ENCODE results near the gene DNAH3.
"Not testable (repeated sequence)": the region's sequence is repeated elsewhere in the genome, so short reads cannot be mapped to it uniquely, and the experiment has no call there.

DNAH3 gene

GRCh38 chr16:21169249-21169981 is 18.8 kb upstream of the DNAH3 start:
- DNase-seq (ENCODE audit: low read depth in 3 of 3), result no peak

GRCh38 chr16:21167929-21168602 is 17.4 kb upstream of the DNAH3 start:
- no peak for DNase-seq (ENCODE audit: low read depth in 3 of 3)

GRCh38 chr16:21167360-21167759 is 16.7 kb upstream of the DNAH3 start:
- DNase-seq (ENCODE audit: low read depth in 3 of 3), result no peak

- no peak for DNase-seq (ENCODE audit: low read depth in 3 of 3)
Observed at GRCh38 chr16:21166561-21166961, 15.9 kb upstream of the DNAH3 start.

GRCh38 chr16:21164521-21165168 is 14.0 kb upstream of the DNAH3 start:
- no peak for DNase-seq (ENCODE audit: low read depth in 3 of 3)

- DNase-seq (ENCODE audit: low read depth in 3 of 3), result no peak
Observed at GRCh38 chr16:21163576-21163975, 12.9 kb upstream of the DNAH3 start.

GRCh38 chr16:21162661-21163151 is 12.1 kb upstream of the DNAH3 start:
- DNase-seq (ENCODE audit: low read depth in 3 of 3), result no peak

GRCh38 chr16:21161211-21161610 is 10.6 kb upstream of the DNAH3 start:
- DNase-seq (ENCODE audit: low read depth in 3 of 3), result no peak

- DNase-seq (ENCODE audit: low read depth in 3 of 3), result no peak
Observed at GRCh38 chr16:21160276-21160675, 9.6 kb upstream of the DNAH3 start.

- DNase-seq (ENCODE audit: low read depth in 3 of 3), result peak in 1 of 3 experiments; percentile 21
Observed at GRCh38 chr16:21159281-21159951, 8.8 kb upstream of the DNAH3 start.

GRCh38 chr16:21158208-21159110 is 7.8 kb upstream of the DNAH3 start, which contains the start of gene LDAF1:
Gene LDAF1, plus strand, starts transcription at chr16:21158674. Its CDS starts 2,509 bp downstream, at chr16:21161183.
- DNase-seq (ENCODE audit: low read depth in 3 of 3), result peak; percentile 45 to 82 (median 64)

- DNase-seq (ENCODE audit: low read depth in 3 of 3), result no peak
Observed at GRCh38 chr16:21157632-21158031, 7.0 kb upstream of the DNAH3 start.

GRCh38 chr16:21156767-21157467 is 6.3 kb upstream of the DNAH3 start:
- no peak for DNase-seq (ENCODE audit: low read depth in 3 of 3)

- not testable (repeated sequence) for DNase-seq (ENCODE audit: low read depth in 3 of 3)
Observed at GRCh38 chr16:21156011-21156410, 5.4 kb upstream of the DNAH3 start.

- not testable (repeated sequence) for DNase-seq (ENCODE audit: low read depth in 3 of 3)
Observed at GRCh38 chr16:21153124-21153729, 2.6 kb upstream of the DNAH3 start.

- not testable (repeated sequence) for DNase-seq (ENCODE audit: low read depth in 3 of 3)
Observed at GRCh38 chr16:21152160-21153030, 1.7 kb upstream of the DNAH3 start.

- DNase-seq (ENCODE audit: low read depth in 3 of 3), result no peak
Observed at GRCh38 chr16:21145738-21146137, 4.9 kb downstream of the DNAH3 start.

GRCh38 chr16:21134053-21134452 is 16.6 kb downstream of the DNAH3 start:
- DNase-seq (ENCODE audit: low read depth in 3 of 3), result no peak

GRCh38 chr16:21130811-21131210 is 19.8 kb downstream of the DNAH3 start:
- DNase-seq (ENCODE audit: low read depth in 3 of 3), result no peak
